Gastroesophageal sphincter (tissue), 4 donors: ENCODE results near the gene SLC39A10. TPM values are rescaled to one million over a fixed set of nuclear protein-coding genes. Genes with fewer than 3 reads are reported as not detected.
"Not testable (repeated sequence)": the region's sequence is repeated elsewhere in the genome, so short reads cannot be mapped to it uniquely, and the experiment has no call there.

Experiments used
- ATAC-seq: fragments of 150-250 bp; one replicate; pipeline ENCODE4 v1.9.1; 2016; ENCODE audit warnings: mild to moderate bottlenecking, moderate library complexity
- H3K27ac ChIP-seq, 4 donors: fragments of 200-600 bp; sonication (generic) in 3 of 4; 1 replicate in 3 of 4; 2 replicates in 1 of 4; pipeline ENCODE4 v1.5.1; 2016 to 2019
- H3K27me3 ChIP-seq: fragments of 200-600 bp; sonication (generic); one replicate; pipeline ENCODE4 v1.5.1; 2019
- H3K36me3 ChIP-seq, 2 donors: fragments of 200-600 bp; sonication (generic); one replicate each; pipeline ENCODE4 v1.5.1; 2019; ENCODE audit warnings: control low read depth in 1 of 2
- H3K4me1 ChIP-seq, 3 donors: fragments of 200-600 bp; sonication (generic); 1 replicate in 2 of 3; 2 replicates in 1 of 3; pipeline ENCODE4 v1.5.1; 2016 to 2019; ENCODE audit warnings: control low read depth in 2 of 3
- H3K4me3 ChIP-seq, 2 donors: fragments of 200-600 bp; sonication (generic); one replicate each; pipeline ENCODE4 v1.5.1; 2019; ENCODE audit warnings: mild to moderate bottlenecking in 1 of 2, moderate library complexity in 1 of 2
- H3K9me3 ChIP-seq, 3 donors: fragments of 200-600 bp; sonication (generic); one replicate each; pipeline ENCODE4 v1.5.1; 2017 to 2019; ENCODE audit warnings: control low read depth in 2 of 3
- EP300 ChIP-seq: sonication (generic); formaldehyde crosslinking; IDR thresholded peaks from one replicate; pipeline ENCODE4 v1.6.1; 2017; ENCODE audit warnings: antibody characterized with exemption, mild to moderate bottlenecking
- POLR2A ChIP-seq, 2 donors: fragments of 450-650 bp; IDR thresholded peaks; one replicate each; pipeline ENCODE4 v1.6.1; 2017; ENCODE audit warnings: antibody characterized with exemption in 2 of 2, mild to moderate bottlenecking in 2 of 2, moderate library complexity in 1 of 2
- POLR2AphosphoS5 ChIP-seq: sonication (generic); formaldehyde crosslinking; IDR thresholded peaks from one replicate; pipeline ENCODE4 v1.6.1; 2017; ENCODE audit warnings: antibody characterized with exemption
- WGBS, 2 donors: methylation state at CpG; one replicate each; pipeline ENCODE4 v1.1.5; 2018; ENCODE audit warnings: low coverage in 1 of 2; 5-methylcytosine and 5-hydroxymethylcytosine counted together
- total RNA-seq, 4 donors: library from RNA; depleted of rRNA; stranded (reverse); fragments of >200 nt; gene quantifications; one replicate each; pipeline ENCODE4 v1.1.0, GENCODE V29; 2016
- TF ChIP-seq, protein P1 (sequence below), 4 experiments: fragments of 200-600 bp in 2 of 4; fragments of 450-650 bp in 2 of 4; sonication (generic) in 1 of 4; IDR thresholded peaks; one replicate each; pipeline ENCODE4 v1.5.1; 2017 to 2019; ENCODE audit warnings: antibody characterized with exemption in 4 of 4, mild to moderate bottlenecking in 2 of 4, moderate library complexity in 2 of 4

SLC39A10 gene
- total RNA-seq, 4 donors from 2014 or later, result 7.1 to 14.6 (median 9.5) TPM

DNA sequence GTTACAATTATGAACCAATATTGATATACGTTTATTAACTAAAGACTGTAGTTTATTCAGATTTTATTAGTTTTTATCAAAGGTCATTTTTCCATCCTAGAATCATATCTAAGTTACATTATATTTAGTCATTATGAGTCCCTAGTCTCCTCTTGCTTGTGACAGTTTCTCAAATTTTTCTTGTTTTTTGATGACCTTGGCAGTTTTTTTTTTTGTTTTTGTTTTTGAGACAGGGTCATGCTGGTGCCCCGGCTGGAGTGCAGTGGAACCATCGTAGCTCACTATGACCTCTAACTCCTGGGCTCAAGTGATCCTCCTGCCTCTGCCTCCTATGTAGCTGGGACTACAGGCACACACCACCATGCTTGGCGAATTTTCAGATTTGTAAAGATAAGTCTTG lies 18.3 kb upstream of the SLC39A10 start:
- no peak for ATAC-seq
- no peaks in the 10 kb centered on the region for H3K27me3 ChIP-seq
- no peak overlapping the region for H3K27ac ChIP-seq
- no peaks in the 10 kb centered on the region for H3K4me1 ChIP-seq
- WGBS, 2 donors, result 77 to 93% methylated on average over 3 to 4 of the region's 4 CpGs
- no peak for TF ChIP-seq POLR2AphosphoS5
- TF ChIP-seq POLR2A (IDR thresholded peaks at IDR 0.05), result no peak
- TF ChIP-seq, protein P1, sequence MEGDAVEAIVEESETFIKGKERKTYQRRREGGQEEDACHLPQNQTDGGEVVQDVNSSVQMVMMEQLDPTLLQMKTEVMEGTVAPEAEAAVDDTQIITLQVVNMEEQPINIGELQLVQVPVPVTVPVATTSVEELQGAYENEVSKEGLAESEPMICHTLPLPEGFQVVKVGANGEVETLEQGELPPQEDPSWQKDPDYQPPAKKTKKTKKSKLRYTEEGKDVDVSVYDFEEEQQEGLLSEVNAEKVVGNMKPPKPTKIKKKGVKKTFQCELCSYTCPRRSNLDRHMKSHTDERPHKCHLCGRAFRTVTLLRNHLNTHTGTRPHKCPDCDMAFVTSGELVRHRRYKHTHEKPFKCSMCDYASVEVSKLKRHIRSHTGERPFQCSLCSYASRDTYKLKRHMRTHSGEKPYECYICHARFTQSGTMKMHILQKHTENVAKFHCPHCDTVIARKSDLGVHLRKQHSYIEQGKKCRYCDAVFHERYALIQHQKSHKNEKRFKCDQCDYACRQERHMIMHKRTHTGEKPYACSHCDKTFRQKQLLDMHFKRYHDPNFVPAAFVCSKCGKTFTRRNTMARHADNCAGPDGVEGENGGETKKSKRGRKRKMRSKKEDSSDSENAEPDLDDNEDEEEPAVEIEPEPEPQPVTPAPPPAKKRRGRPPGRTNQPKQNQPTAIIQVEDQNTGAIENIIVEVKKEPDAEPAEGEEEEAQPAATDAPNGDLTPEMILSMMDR (IDR thresholded peaks at IDR 0.05), result no peak
- TF ChIP-seq EP300, result no peak
- no peaks in the 10 kb centered on the region for H3K9me3 ChIP-seq
- H3K4me3 ChIP-seq, result no peak overlapping the region
- H3K36me3 ChIP-seq, result no peaks in the 10 kb centered on the region

DNA sequence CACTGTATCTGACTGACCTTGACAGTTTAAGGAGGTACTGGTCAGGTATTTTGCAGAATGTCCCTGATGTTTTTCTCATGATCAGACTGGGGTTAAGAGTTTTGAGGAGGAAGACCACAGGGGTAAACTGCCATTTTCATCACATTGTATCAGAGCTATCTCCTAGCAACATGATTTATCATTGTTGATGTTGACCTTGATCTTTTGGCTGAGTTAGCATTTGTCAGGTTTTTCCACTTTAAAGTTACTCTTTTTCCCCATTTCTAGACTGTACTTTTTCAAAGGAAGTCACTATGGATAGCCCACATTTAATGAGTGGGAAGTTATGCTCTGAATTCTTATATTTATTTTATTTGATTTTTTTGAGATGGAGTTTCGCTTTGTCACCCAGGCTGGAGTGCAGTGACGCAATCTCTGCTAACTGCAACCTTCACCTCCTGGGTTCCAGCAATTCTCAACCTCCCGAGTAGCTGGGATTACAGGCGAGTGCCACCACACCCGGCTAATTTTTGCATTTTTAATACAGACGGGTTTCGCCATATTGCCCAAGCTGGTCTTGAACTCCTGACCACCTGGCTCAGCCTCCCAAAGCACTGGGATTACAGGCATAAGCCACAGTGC lies 17.7 kb upstream of the SLC39A10 start:
- no peaks in the 10 kb centered on the region for H3K27me3 ChIP-seq
- H3K4me1 ChIP-seq, result no peaks in the 10 kb centered on the region
- TF ChIP-seq, protein P1 (IDR thresholded peaks at IDR 0.05), result no peak
- TF ChIP-seq POLR2AphosphoS5, result no peak
- no peak for TF ChIP-seq POLR2A (IDR thresholded peaks at IDR 0.05)
- TF ChIP-seq EP300, result no peak
- no peak for ATAC-seq
- WGBS, 2 donors, result 91 to 93% methylated on average over 3 to 7 of the region's 7 CpGs
- no peak overlapping the region for H3K4me3 ChIP-seq
- H3K36me3 ChIP-seq, result no peaks in the 10 kb centered on the region
- no peaks in the 10 kb centered on the region for H3K9me3 ChIP-seq
- no peak overlapping the region for H3K27ac ChIP-seq

DNA sequence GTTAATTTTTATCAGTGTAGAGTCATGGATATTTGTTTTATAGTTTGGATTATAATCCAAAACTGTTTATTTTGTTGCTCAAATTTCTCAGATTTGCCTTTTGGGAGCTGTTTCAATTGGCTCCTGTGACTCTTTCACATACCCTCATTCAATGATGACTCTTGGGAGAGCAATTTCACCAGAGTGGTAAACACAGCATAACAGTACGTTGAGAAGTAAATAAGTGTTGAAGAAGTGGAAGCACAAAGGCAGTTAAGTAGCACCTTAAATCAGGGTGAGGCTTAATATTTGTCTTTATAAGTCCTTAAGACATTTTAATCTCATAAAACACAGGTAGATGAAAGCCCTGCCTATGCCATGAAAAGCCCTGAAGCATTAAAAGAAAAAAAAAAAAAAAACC lies 17.1 kb upstream of the SLC39A10 start:
- H3K27ac ChIP-seq, result no peak overlapping the region
- WGBS, 2 donors, result 83 to 100% methylated on average over 1 of the region's 1 CpG
- H3K4me3 ChIP-seq, result no peak overlapping the region
- ATAC-seq, result no peak
- no peaks in the 10 kb centered on the region for H3K36me3 ChIP-seq
- no peaks in the 10 kb centered on the region for H3K9me3 ChIP-seq
- TF ChIP-seq POLR2AphosphoS5 (no peak), EP300 (no peak), POLR2A (IDR thresholded peaks at IDR 0.05) (no peak)
- TF ChIP-seq, protein P1 (IDR thresholded peaks at IDR 0.05), result no peak
- H3K27me3 ChIP-seq, result no peaks in the 10 kb centered on the region
- H3K4me1 ChIP-seq, result no peaks in the 10 kb centered on the region

DNA sequence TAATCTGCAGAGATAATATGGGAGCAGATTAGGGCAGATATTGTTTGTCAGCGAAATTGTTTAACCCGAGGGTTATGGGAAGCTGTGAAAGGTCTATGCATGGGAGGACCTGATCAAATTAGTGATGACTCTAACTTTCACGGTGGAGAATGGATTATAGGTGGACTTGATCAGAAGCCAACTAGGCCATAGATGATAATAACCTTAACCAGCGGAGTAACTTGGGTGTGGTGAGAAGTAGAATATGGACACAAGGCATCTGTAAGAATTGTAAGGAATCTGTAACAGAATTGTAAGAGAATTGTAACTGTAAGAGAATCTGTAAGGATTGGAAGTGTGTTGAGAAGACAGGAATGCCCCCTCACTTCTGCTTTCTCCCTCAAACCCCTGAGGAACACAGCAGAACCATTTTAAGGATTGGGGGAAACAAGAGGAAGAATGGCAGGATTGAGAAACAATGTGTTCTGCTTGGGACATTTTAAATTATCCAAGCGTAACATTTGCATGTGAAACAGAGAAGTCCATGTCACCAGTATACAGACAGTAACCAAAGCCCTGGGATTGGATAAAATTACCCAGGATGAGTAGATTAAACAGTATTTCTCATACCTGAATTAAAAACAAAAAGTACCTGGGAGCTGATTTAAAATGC lies 14.9 kb upstream of the SLC39A10 start:
- H3K4me3 ChIP-seq, result no peak overlapping the region
- H3K27ac ChIP-seq, result no peak overlapping the region
- H3K36me3 ChIP-seq, result no peaks in the 10 kb centered on the region
- no peaks in the 10 kb centered on the region for H3K27me3 ChIP-seq
- no peak for ATAC-seq
- TF ChIP-seq EP300 (no peak), POLR2AphosphoS5 (no peak)
- WGBS, 2 donors, result 79 to 96% methylated on average over 5 of the region's 5 CpGs
- H3K4me1 ChIP-seq, result no peaks in the 10 kb centered on the region
- H3K9me3 ChIP-seq, result no peaks in the 10 kb centered on the region

DNA sequence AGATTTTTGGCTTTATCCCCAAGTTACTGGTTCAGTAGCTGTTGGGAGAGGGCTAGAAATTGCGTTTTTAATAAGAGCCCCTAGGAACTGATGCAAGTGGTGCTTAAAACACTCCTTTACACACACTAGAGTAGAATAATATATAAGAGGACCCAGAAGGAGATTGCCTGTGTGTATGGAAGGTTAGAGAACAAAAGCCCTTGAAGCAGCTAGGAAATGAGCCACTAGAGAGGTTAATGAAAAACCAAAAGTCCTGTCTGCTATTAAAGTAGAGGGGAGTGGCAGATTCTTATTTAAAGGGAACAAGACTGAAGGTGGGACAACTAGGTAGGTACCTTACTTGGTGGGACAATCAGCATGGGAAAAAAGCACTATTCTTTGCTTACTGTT lies 14.4 kb upstream of the SLC39A10 start:
- WGBS, 2 donors, result 60 to 80% methylated on average over 1 of the region's 1 CpG
- Histone ChIP-seq H3K27me3 (no peaks in the 10 kb centered on the region), H3K4me3 (no peak overlapping the region), H3K36me3 (no peaks in the 10 kb centered on the region), H3K27ac (no peak overlapping the region), H3K4me1 (no peaks in the 10 kb centered on the region), H3K9me3 (no peaks in the 10 kb centered on the region)
- ATAC-seq, result no peak
- TF ChIP-seq, protein P1 (IDR thresholded peaks at IDR 0.05), result no peak
- no peak for TF ChIP-seq POLR2A (IDR thresholded peaks at IDR 0.05)
- no peak for TF ChIP-seq EP300
- no peak for TF ChIP-seq POLR2AphosphoS5

DNA sequence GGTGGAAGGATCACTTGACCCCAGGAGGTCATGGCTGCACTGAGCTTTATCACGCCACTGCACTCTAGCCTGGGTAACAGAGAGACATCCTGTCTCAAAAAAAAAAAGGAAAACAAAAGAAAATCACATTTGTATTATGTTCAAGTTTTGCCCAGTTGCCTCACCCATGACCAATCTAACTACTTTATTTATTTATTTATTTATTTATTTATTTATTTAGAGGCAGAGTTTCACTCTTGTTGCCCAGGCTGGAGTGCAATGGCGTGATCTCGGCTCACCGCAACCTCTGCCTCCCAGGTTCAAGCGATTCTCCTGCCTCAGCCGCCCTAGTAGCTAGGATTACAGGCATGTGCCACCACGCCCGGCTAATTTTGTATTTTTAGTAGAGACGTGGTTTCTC lies 12.3 kb upstream of the SLC39A10 start:
- 86 to 88% methylated on average over 1 to 6 of the region's 9 CpGs for WGBS, 2 donors
- not testable (repeated sequence) for ATAC-seq, H3K4me3 ChIP-seq, H3K4me1 ChIP-seq, H3K9me3 ChIP-seq, H3K27ac ChIP-seq, H3K27me3 ChIP-seq, H3K36me3 ChIP-seq
